HG03135 (cell line): ENCODE data around the gene IMMP2L.
A peak's percentile ranks its signal among the peaks of the same experiment; 100 is the strongest.

Experiments
- ATAC-seq: cut with Tn5 transposase; IDR thresholded peaks from one replicate; pipeline ENCODE4 v1.9.1; 2021; ENCODE audit warnings: mild to moderate bottlenecking, moderate library complexity; ENCODE audit not compliant: unreplicated experiment

Gene IMMP2L

GRCh38 chr7:110852156-110852940 is 709.9 kb downstream of the IMMP2L start:
- ATAC-seq = no peak

GRCh38 chr7:110850224-110850623 is 712.1 kb downstream of the IMMP2L start:
- no peak for ATAC-seq

- ATAC-seq = no peak
Measured at GRCh38 chr7:110842796-110843195, 719.5 kb downstream of the IMMP2L start.

GRCh38 chr7:110841840-110842545 is 720.3 kb downstream of the IMMP2L start:
- ATAC-seq = no peak

GRCh38 chr7:110839866-110840265 is 722.4 kb downstream of the IMMP2L start:
- ATAC-seq = no peak

GRCh38 chr7:110835849-110836248 is 726.4 kb downstream of the IMMP2L start:
- ATAC-seq = no peak

- no peak for ATAC-seq
Measured at GRCh38 chr7:110835218-110835617, 727.1 kb downstream of the IMMP2L start.

- ATAC-seq = no peak
Measured at GRCh38 chr7:110831419-110831818, 730.9 kb downstream of the IMMP2L start.

- ATAC-seq = no peak
Measured at GRCh38 chr7:110830778-110831177, 731.5 kb downstream of the IMMP2L start.

- ATAC-seq = no peak
Measured at GRCh38 chr7:110827936-110828335, 734.4 kb downstream of the IMMP2L start.

GRCh38 chr7:110827287-110827855 is 734.9 kb downstream of the IMMP2L start:
- ATAC-seq = no peak

- no peak for ATAC-seq
Measured at GRCh38 chr7:110813986-110814385, 748.3 kb downstream of the IMMP2L start.

- no peak for ATAC-seq
Measured at GRCh38 chr7:110809832-110810231, 752.5 kb downstream of the IMMP2L start.

- ATAC-seq = no peak
Measured at GRCh38 chr7:110808361-110808760, 753.9 kb downstream of the IMMP2L start.

- ATAC-seq = no peak
Measured at GRCh38 chr7:110804501-110804900, 757.8 kb downstream of the IMMP2L start.

- no peak for ATAC-seq
Measured at GRCh38 chr7:110803602-110804143, 758.6 kb downstream of the IMMP2L start.

GRCh38 chr7:110801502-110801901 is 760.8 kb downstream of the IMMP2L start:
- peak; percentile 91 for ATAC-seq

GRCh38 chr7:110800984-110801383 is 761.3 kb downstream of the IMMP2L start:
- ATAC-seq = peak; percentile 70

GRCh38 chr7:110797656-110798055 is 764.6 kb downstream of the IMMP2L start:
- ATAC-seq = no peak

GRCh38 chr7:110790992-110791391 is 771.3 kb downstream of the IMMP2L start:
- no peak for ATAC-seq

- ATAC-seq = no peak
Measured at GRCh38 chr7:110786328-110786965, 775.8 kb downstream of the IMMP2L start.
